H1 (cell line): ENCODE data around the gene ARHGAP15.

Source experiments
- CHD1 ChIP-seq: IDR thresholded peaks from 2 replicates; pipeline ENCODE4 v1.6.1; 2012; ENCODE audit warnings: low read depth, low read length, improper control_type of control experiment
- ZNF274 ChIP-seq: IDR thresholded peaks from 2 replicates; pipeline ENCODE4 v1.7.0; 2012; ENCODE audit warnings: low read length, borderline replicate concordance; ENCODE audit errors: extremely low read depth

DNA sequence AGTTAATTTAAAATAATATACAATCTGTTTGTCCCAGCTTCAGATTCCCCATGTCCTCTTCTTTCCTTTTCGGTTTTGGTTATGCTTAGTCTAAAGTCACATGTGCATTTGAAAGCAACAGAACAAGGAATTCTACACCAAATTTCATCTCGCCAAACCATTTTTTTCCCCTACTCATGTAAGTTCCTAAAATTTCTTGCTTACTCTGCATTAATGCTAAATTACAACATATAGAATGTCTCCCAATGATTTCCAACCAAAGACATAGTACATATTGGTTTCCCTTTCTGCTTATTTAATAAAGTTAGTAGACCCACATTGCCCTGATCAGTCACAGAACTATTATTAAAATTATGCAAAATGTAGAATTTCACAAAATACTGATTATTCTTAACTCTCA lies 212.3 kb downstream of the ARHGAP15 start:
- TF ChIP-seq ZNF274 (no peak), CHD1 (no peak)
